PC-9 (cell line): Measurements from ENCODE around the gene LRP1B. TPM values are rescaled to one million over a fixed set of nuclear protein-coding genes. Genes with fewer than 3 reads are reported as not detected.

Experiments used
- BruUV-seq: library from RNA; stranded (reverse); fragments of 400-500 nt; replicated peaks from 2 replicates; lab custom pipeline; 2021; lab: Mats Ljungman, UMichigan
- CTCF ChIA-PET: fragments of 300-600 bp; sonication (Branson Sonifier 250); formaldehyde crosslinking; loops from one replicate; lab custom pipeline; 2022; ENCODE audit warnings: antibody characterized with exemption; lab: Charles Lee
- POLR2A ChIA-PET: fragments of 300-600 bp; sonication (Branson Sonifier 250); formaldehyde crosslinking; loops from one replicate; lab custom pipeline; 2022; ENCODE audit warnings: antibody characterized with exemption; ENCODE audit not compliant: unreplicated experiment; lab: Charles Lee
- DNase-seq, 2 experiments: peaks; one replicate each; pipeline versions ENCODE4 v3.0.0 to v3.0.0-alpha.2; 2015 to 2022; ENCODE audit warnings: mixed read lengths in 1 of 2
- H2AFZ ChIP-seq: fragments of 200-600 bp; sonication (generic); 2 replicates; pipeline ENCODE4 v1.8.1; 2017; ENCODE audit warnings: antibody characterized with exemption
- H3F3A ChIP-seq: fragments of 200-600 bp; sonication (generic); 2 replicates; pipeline ENCODE4 v1.8.1; 2017; ENCODE audit warnings: antibody characterized with exemption, mild to moderate bottlenecking, low read depth; ENCODE audit not compliant: insufficient read depth
- H3K27ac ChIP-seq: fragments of 200-600 bp; sonication (generic); 2 replicates; pipeline ENCODE4 v1.6.1; 2016; ENCODE audit warnings: mixed run types
- H3K27me3 ChIP-seq: fragments of 200-600 bp; sonication (generic); 2 replicates; pipeline ENCODE4 v1.6.1; 2016; ENCODE audit warnings: low read depth, mixed run types; ENCODE audit not compliant: insufficient read depth
- H3K36me3 ChIP-seq: fragments of 200-600 bp; sonication (generic); 2 replicates; pipeline ENCODE4 v1.6.1; 2016; ENCODE audit warnings: low read depth, mixed run types
- H3K4me1 ChIP-seq: fragments of 200-600 bp; sonication (generic); replicated peaks from 2 replicates; pipeline ENCODE4 v1.6.1; 2016; ENCODE audit warnings: mixed run types; ENCODE audit not compliant: insufficient read depth
- H3K4me2 ChIP-seq: fragments of 200-600 bp; sonication (generic); 2 replicates; pipeline ENCODE4 v1.6.1; 2017; ENCODE audit warnings: mixed run types
- H3K4me3 ChIP-seq: fragments of 200-600 bp; sonication (generic); 2 replicates; pipeline ENCODE4 v1.6.1; 2016; ENCODE audit warnings: mixed run types
- H3K79me2 ChIP-seq: fragments of 200-600 bp; sonication (generic); 2 replicates; pipeline ENCODE4 v1.6.1; 2017; ENCODE audit warnings: low read depth, mixed run types
- H3K9me2 ChIP-seq: fragments of 200-600 bp; sonication (generic); 2 replicates; pipeline ENCODE4 v1.8.1; 2017; ENCODE audit warnings: mild to moderate bottlenecking; ENCODE audit not compliant: insufficient read depth
- H3K9me3 ChIP-seq: fragments of 200-600 bp; sonication (generic); 2 replicates; pipeline ENCODE4 v1.8.1; 2016; ENCODE audit warnings: low read depth; ENCODE audit not compliant: insufficient read depth
- H4K20me1 ChIP-seq: fragments of 200-600 bp; sonication (generic); 2 replicates; pipeline ENCODE4 v1.8.1; 2017; ENCODE audit not compliant: insufficient read depth
- CTCF ChIP-seq: fragments of 200-600 bp; sonication (generic); conservative IDR thresholded peaks from 2 replicates; pipeline ENCODE4 v1.6.1; 2017; ENCODE audit warnings: mixed run types, antibody characterized with exemption, mild to moderate bottlenecking, moderate library complexity
- EZH2 ChIP-seq: fragments of 200-600 bp; sonication (generic); IDR thresholded peaks from 2 replicates; pipeline ENCODE4 v1.8.0; 2017; ENCODE audit warnings: antibody characterized with exemption, low read depth
- intact Hi-C: fragments of 100-400 bp; cut with micrococcal nuclease; formaldehyde crosslinking; loops from one replicate; pipeline ENCODE4 v1.10.0; 2022; ENCODE audit not compliant: unreplicated experiment
- total RNA-seq: library from RNA; stranded (reverse); gene quantifications from 2 replicates; pipeline ENCODE4 v1.2.3, GENCODE V29; 2021

Gene LRP1B
- total RNA-seq, 1 experiment from 2014 or later, result 1.7 TPM

GRCh38 chr2:140410695-140411094 is 1720.1 kb downstream of the LRP1B start:
- H3K4me1 ChIP-seq, result no peaks in the 10 kb centered on the region
- CTCF ChIA-PET, result no interaction called here
- no peaks in the 10 kb centered on the region for H3K36me3 ChIP-seq
- H3F3A ChIP-seq, result no peaks in the 10 kb centered on the region
- POLR2A ChIA-PET, result no interaction called here
- H3K27me3 ChIP-seq, result no peaks in the 10 kb centered on the region
- H3K79me2 ChIP-seq, result no peaks in the 10 kb centered on the region
- TF ChIP-seq CTCF, result no peak
- H4K20me1 ChIP-seq, result no peaks in the 10 kb centered on the region
- no peak overlapping the region for H2AFZ ChIP-seq
- no peak overlapping the region for H3K27ac ChIP-seq
- no peaks in the 10 kb centered on the region; the same call in 1 of the 2 replicates for H3K9me2 ChIP-seq
- H3K4me2 ChIP-seq, result no peak overlapping the region
- BruUV-seq, result no TSS peak
- intact Hi-C loops, result no loop called here
- no peak overlapping the region for H3K4me3 ChIP-seq
- no peaks in the 10 kb centered on the region for H3K9me3 ChIP-seq
- no peak for DNase-seq

- H2AFZ ChIP-seq, result no peak overlapping the region
- H3K27me3 ChIP-seq, result no peaks in the 10 kb centered on the region
- no peaks in the 10 kb centered on the region for H3K79me2 ChIP-seq
- H3K27ac ChIP-seq, result no peak overlapping the region
- POLR2A ChIA-PET, result interaction anchor here (0.6 to 0.7 kb wide), 2 partner anchors 22 kb away, joined by 3 to 7 read pairs; no protein-coding TSS in a partner anchor
- H3K9me3 ChIP-seq, result no peaks in the 10 kb centered on the region
- H3K4me2 ChIP-seq, result no peak overlapping the region
- no peaks in the 10 kb centered on the region for H3F3A ChIP-seq
- H3K4me3 ChIP-seq, result no peak overlapping the region
- no peaks in the 10 kb centered on the region for H3K9me2 ChIP-seq
- intact Hi-C loops, result no loop called here
- no peak for DNase-seq
- H4K20me1 ChIP-seq, result no peaks in the 10 kb centered on the region
- CTCF ChIA-PET, result no interaction called here
- no peaks in the 10 kb centered on the region for H3K4me1 ChIP-seq
- no TSS peak for BruUV-seq
- TF ChIP-seq CTCF, result no peak
- H3K36me3 ChIP-seq, result no peaks in the 10 kb centered on the region
These were observed 1729.8 kb downstream of the LRP1B start for GRCh38 chr2:140401056-140401455.

- POLR2A ChIA-PET, result no interaction called here
- CTCF ChIA-PET, result no interaction called here
- H3K36me3 ChIP-seq, result no peaks in the 10 kb centered on the region
- H3F3A ChIP-seq, result no peaks in the 10 kb centered on the region
- intact Hi-C loops, result no loop called here
- no peaks in the 10 kb centered on the region for H4K20me1 ChIP-seq
- H3K9me2 ChIP-seq, result no peaks in the 10 kb centered on the region
- no peaks in the 10 kb centered on the region for H3K4me1 ChIP-seq
- no peak overlapping the region for H3K4me3 ChIP-seq
- TF ChIP-seq CTCF (no peak), EZH2 (no peak)
- H3K27ac ChIP-seq, result no peak overlapping the region
- no peak overlapping the region for H3K4me2 ChIP-seq
- H3K79me2 ChIP-seq, result no peaks in the 10 kb centered on the region
- H3K27me3 ChIP-seq, result no peaks in the 10 kb centered on the region
- no peak for DNase-seq
- no peaks in the 10 kb centered on the region for H3K9me3 ChIP-seq
- no TSS peak for BruUV-seq
- H2AFZ ChIP-seq, result no peak overlapping the region
These were observed 1738.0 kb downstream of the LRP1B start for GRCh38 chr2:140392824-140393223.
